K562 (cell line): ENCODE results near the gene PBX2. TPM values are rescaled to one million over a fixed set of nuclear protein-coding genes. Genes with fewer than 3 reads are reported as not detected.

Experiments used
- CBX2 ChIP-seq: fragments of 200-600 bp; sonication (generic); IDR thresholded peaks from one replicate; pipeline ENCODE4 v1.6.1; 2012; ENCODE audit warnings: mild to moderate bottlenecking, low read length, inconsistent platforms; ENCODE audit not compliant: insufficient read depth, poor library complexity, severe bottlenecking
- DACH1 ChIP-seq: fragments of 450-650 bp; IDR thresholded peaks from 2 replicates; pipeline ENCODE4 v1.6.1; 2018; ENCODE audit not compliant: partially characterized antibody
- E2F8 ChIP-seq: fragments of 450-650 bp; IDR thresholded peaks from 2 replicates; pipeline ENCODE4 v1.7.1; 2018; ENCODE audit warnings: mild to moderate bottlenecking, low read depth; ENCODE audit not compliant: partially characterized antibody
- ESRRA ChIP-seq: fragments of 450-650 bp; IDR thresholded peaks from 2 replicates; pipeline ENCODE4 v1.6.1; 2014; ENCODE audit warnings: low read depth, mild to moderate bottlenecking, moderate library complexity, borderline replicate concordance
- HCFC1 ChIP-seq: IDR thresholded peaks from 2 replicates; pipeline ENCODE4 v1.6.1; 2012; ENCODE audit warnings: low read depth, low read length, improper control_type of control experiment
- HEY1 ChIP-seq: fragments of 250-450 bp; sonication (Bioruptor Pico); IDR thresholded peaks from 2 replicates; pipeline ENCODE4 v1.5.0; 2020; ENCODE audit warnings: mild to moderate bottlenecking, moderate library complexity, borderline replicate concordance
- HNRNPUL1 ChIP-seq: fragments of 200-400 bp; formaldehyde crosslinking; IDR thresholded peaks from 2 replicates; pipeline ENCODE4 v1.6.1; 2017; ENCODE audit warnings: low read length
- IFI16 ChIP-seq: fragments of 250-450 bp; sonication (Bioruptor Pico); IDR thresholded peaks from 2 replicates; pipeline ENCODE4 v2.1.2; 2022; ENCODE audit warnings: mild to moderate bottlenecking, inconsistent platforms
- KAT2B ChIP-seq: IDR thresholded peaks from one replicate; pipeline ENCODE4 v1.6.1; 2012; ENCODE audit warnings: low read depth, mild to moderate bottlenecking, control low read depth, inconsistent platforms, low read length, moderate library complexity
- L3MBTL2 ChIP-seq: fragments of 450-650 bp; IDR thresholded peaks from 2 replicates; pipeline ENCODE4 v1.6.1; 2016; ENCODE audit warnings: mild to moderate bottlenecking, moderate library complexity
- NBN ChIP-seq: fragments of 450-650 bp; IDR thresholded peaks from 2 replicates; pipeline ENCODE4 v1.6.1; 2016; ENCODE audit warnings: low read depth, mild to moderate bottlenecking
- NEUROD1 ChIP-seq: fragments of 150-350 bp; IDR thresholded peaks from 2 replicates; pipeline ENCODE4 v1.6.1; 2014; ENCODE audit warnings: borderline replicate concordance, low read length, low read depth; ENCODE audit not compliant: partially characterized antibody
- POU5F1 ChIP-seq: fragments of 150-350 bp; IDR thresholded peaks from 2 replicates; pipeline ENCODE4 v1.6.1; 2014; ENCODE audit warnings: borderline replicate concordance, low read length, low read depth, mild to moderate bottlenecking; ENCODE audit not compliant: partially characterized antibody
- PTRF ChIP-seq: fragments of 450-650 bp; IDR thresholded peaks from 2 replicates; pipeline ENCODE4 v1.6.1; 2016; ENCODE audit warnings: mild to moderate bottlenecking, missing genetic modification characterization, missing compliant biosample characterization
- PYGO2 ChIP-seq: fragments of 450-650 bp; IDR thresholded peaks from 2 replicates; pipeline ENCODE4 v1.6.1; 2016; ENCODE audit warnings: mild to moderate bottlenecking, missing genetic modification characterization, moderate library complexity, missing compliant biosample characterization
- SP1 ChIP-seq: sonication (generic); formaldehyde crosslinking; IDR thresholded peaks from 2 replicates; pipeline ENCODE4 v1.8.1; 2022; ENCODE audit warnings: mild to moderate bottlenecking, missing genetic modification reagents
- USF1 ChIP-seq: sonication (generic); formaldehyde crosslinking; IDR thresholded peaks from 2 replicates; pipeline ENCODE4 v1.9.0; 2022; ENCODE audit warnings: mild to moderate bottlenecking, missing genetic modification reagents
- ZBTB1 ChIP-seq: sonication (generic); formaldehyde crosslinking; IDR thresholded peaks from 2 replicates; pipeline ENCODE4 v1.8.1; 2023; ENCODE audit warnings: missing genetic modification reagents, low read depth, mild to moderate bottlenecking, borderline replicate concordance
- ZBTB17 ChIP-seq: fragments of 450-650 bp; formaldehyde crosslinking; IDR thresholded peaks from 2 replicates; pipeline ENCODE4 v1.4.0; 2020; ENCODE audit warnings: mild to moderate bottlenecking
- ZC3H11A ChIP-seq: IDR thresholded peaks from 2 replicates; pipeline ENCODE4 v1.6.1; 2012; ENCODE audit warnings: low read depth, low read length, improper control_type of control experiment
- ZNF146 ChIP-seq: IDR thresholded peaks from one replicate; pipeline ENCODE4 v1.6.1; 2018; ENCODE audit warnings: missing compliant biosample characterization; ENCODE audit not compliant: unreplicated experiment
- polyA plus RNA-seq, 8 experiments: library from polyadenylated mRNA; depleted of rRNA in 4 of 8; stranded (reverse) in 5 of 8; unstranded in 3 of 8; fragments of >200 nt; fragmentation: Nextera tagmentation in 2 of 8; fragmentation: Illumina TruSeq in 1 of 8; extraction: Ambion mirVana in 2 of 8; extraction: Trizol in 1 of 8; gene quantifications; 2 replicates each; pipeline versions ENCODE4 v1.2.1 to v1.2.3, GENCODE V29; 2011 to 2014; ENCODE audit warnings: inconsistent platforms in 1 of 8, missing spikeins in 1 of 8
- total RNA-seq, 7 experiments: library from RNA; depleted of rRNA in 6 of 7; stranded (reverse); fragments of >200 nt in 6 of 7; fragmentation: Illumina TruSeq in 2 of 7; extraction: Trizol in 2 of 7; gene quantifications; 2 replicates each; pipeline versions ENCODE4 v1.2.1 to v1.2.3, GENCODE V29; 2011 to 2021; ENCODE audit warnings: low replicate concordance in 1 of 7
- TF ChIP-seq, protein P1 (sequence below): fragments of 250-450 bp; sonication (Bioruptor Pico); IDR thresholded peaks from 2 replicates; pipeline ENCODE4 v1.5.0; 2021

Gene PBX2
- total and polyA plus RNA-seq, 9 of the 15 experiments (the other 6 are each of a cell fraction or from before 2014, with no cell fraction given) = 1.9 to 134 (median 62.5) TPM

GRCh38 chr6:32177183-32177787 is 12.7 kb downstream of the PBX2 start (continued):
- TF ChIP-seq E2F8 = no peak
- no peak for TF ChIP-seq HEY1 (CRISPR knock-in tag)
- no peak for TF ChIP-seq HNRNPUL1
- TF ChIP-seq KAT2B = no peak
- peak; percentile 69 for TF ChIP-seq SP1
- TF ChIP-seq USF1 (CRISPR knock-in tag) = no peak; the same call in 1 of the 2 replicates
- no peak for TF ChIP-seq DACH1
- no peak for TF ChIP-seq PTRF
- no peak for TF ChIP-seq NEUROD1
- TF ChIP-seq IFI16 (CRISPR knock-in tag) = 0 out of 2 replicates have a peak, but pooled peaks have one; percentile 31
- TF ChIP-seq ZBTB17 = peak; percentile 40
- no peak for TF ChIP-seq PYGO2 (tag)
- TF ChIP-seq ZBTB1 (CRISPR knock-in tag) = no peak
- TF ChIP-seq NBN = 0 out of 2 replicates have a peak, but pooled peaks have one; percentile 14
- TF ChIP-seq HCFC1 = no peak
- TF ChIP-seq ZNF146 (CRISPR knock-in tag) = no peak
- TF ChIP-seq CBX2 = no peak
- TF ChIP-seq, protein P1, sequence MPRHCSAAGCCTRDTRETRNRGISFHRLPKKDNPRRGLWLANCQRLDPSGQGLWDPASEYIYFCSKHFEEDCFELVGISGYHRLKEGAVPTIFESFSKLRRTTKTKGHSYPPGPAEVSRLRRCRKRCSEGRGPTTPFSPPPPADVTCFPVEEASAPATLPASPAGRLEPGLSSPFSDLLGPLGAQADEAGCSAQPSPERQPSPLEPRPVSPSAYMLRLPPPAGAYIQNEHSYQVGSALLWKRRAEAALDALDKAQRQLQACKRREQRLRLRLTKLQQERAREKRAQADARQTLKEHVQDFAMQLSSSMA = no peak
- no peak for TF ChIP-seq POU5F1
- TF ChIP-seq ESRRA = no peak
- no peak for TF ChIP-seq ZC3H11A
- TF ChIP-seq L3MBTL2 = no peak
